ENCODE measurements around the gene SLC25A36. TPM values are rescaled to one million over a fixed set of nuclear protein-coding genes. Genes with fewer than 3 reads are reported as not detected.

SLC25A36 gene, protein sequence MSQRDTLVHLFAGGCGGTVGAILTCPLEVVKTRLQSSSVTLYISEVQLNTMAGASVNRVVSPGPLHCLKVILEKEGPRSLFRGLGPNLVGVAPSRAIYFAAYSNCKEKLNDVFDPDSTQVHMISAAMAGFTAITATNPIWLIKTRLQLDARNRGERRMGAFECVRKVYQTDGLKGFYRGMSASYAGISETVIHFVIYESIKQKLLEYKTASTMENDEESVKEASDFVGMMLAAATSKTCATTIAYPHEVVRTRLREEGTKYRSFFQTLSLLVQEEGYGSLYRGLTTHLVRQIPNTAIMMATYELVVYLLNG
- total RNA-seq (ENCODE audit: unreplicated experiment): 80.7 TPM
- long read RNA-seq, transcript SLC25A36-201 (7 exons, 1,301 nt): major isoform, 5 of 21 reads
- long read RNA-seq, partial matches to known transcripts: 4 of 21 reads
- long read RNA-seq, other reads (novel, unspliced or antisense): 6 of 21 reads

DNA sequence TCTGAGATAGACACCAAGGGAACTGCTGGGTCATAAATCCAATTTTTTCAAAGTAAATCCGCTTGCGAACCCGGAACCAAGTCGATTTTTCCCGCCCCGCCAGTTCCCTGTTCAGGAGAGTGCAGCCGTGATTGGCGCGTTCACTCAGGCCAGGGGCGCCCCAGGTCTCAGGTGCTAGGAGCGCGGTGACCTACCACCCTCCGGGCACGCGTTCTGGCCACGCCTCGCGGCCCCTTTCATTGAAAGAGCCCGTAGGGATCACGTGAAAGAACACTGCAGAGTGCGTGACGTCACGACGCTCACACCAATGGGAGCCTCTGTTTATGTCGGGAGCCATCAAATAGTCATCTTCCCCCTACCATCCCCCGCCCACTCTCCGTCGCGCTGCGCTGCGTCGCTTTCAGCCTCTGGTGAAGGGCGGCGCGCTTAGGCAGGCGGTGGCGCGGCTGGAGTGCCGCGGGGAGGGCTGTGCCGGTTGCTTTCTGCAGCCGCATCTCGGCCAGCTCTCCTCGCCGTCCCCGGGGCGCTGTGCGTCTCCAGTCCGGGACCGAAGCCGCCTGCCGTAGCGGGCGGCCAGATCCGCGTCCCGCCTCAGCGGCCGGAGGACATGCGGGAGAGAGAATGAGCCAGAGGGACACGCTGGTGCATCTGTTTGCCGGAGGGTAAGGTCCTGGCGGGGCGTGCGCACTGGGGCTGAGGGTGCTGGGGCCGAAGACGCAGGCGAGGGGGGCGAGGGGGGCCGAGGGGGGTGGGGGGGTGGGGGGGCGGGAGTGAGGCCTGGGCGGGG is at the start of gene SLC25A36:
Gene SLC25A36 (plus strand): TSS at position 403 of the 787 bp plus-strand sequence. CDS start 219 bp downstream, at position 622.
- peak within 1 kb of the TSS; percentile 96 for H3K4me3 Mint-ChIP-seq (ENCODE audit: unreplicated experiment)
- TF ChIP-seq, protein P1, sequence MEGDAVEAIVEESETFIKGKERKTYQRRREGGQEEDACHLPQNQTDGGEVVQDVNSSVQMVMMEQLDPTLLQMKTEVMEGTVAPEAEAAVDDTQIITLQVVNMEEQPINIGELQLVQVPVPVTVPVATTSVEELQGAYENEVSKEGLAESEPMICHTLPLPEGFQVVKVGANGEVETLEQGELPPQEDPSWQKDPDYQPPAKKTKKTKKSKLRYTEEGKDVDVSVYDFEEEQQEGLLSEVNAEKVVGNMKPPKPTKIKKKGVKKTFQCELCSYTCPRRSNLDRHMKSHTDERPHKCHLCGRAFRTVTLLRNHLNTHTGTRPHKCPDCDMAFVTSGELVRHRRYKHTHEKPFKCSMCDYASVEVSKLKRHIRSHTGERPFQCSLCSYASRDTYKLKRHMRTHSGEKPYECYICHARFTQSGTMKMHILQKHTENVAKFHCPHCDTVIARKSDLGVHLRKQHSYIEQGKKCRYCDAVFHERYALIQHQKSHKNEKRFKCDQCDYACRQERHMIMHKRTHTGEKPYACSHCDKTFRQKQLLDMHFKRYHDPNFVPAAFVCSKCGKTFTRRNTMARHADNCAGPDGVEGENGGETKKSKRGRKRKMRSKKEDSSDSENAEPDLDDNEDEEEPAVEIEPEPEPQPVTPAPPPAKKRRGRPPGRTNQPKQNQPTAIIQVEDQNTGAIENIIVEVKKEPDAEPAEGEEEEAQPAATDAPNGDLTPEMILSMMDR (IDR thresholded peaks at IDR 0.05; ENCODE audit: unreplicated experiment): no peak
- H3K27ac Mint-ChIP-seq (ENCODE audit: unreplicated experiment): peak within 1 kb of the TSS; percentile 94
- no peaks in the 10 kb centered on the region for H3K36me3 Mint-ChIP-seq (ENCODE audit: low read depth, unreplicated experiment)
- DNase-seq (ENCODE audit: low spot score): peak; percentile 89
- H3K4me1 Mint-ChIP-seq (ENCODE audit: unreplicated experiment): peaks cover 17% of the 10 kb centered on the region
- peaks cover 1% of the 10 kb centered on the region for H3K27me3 Mint-ChIP-seq (ENCODE audit: unreplicated experiment)
- no peaks in the 10 kb centered on the region for H3K9me3 Mint-ChIP-seq (ENCODE audit: unreplicated experiment)

DNA sequence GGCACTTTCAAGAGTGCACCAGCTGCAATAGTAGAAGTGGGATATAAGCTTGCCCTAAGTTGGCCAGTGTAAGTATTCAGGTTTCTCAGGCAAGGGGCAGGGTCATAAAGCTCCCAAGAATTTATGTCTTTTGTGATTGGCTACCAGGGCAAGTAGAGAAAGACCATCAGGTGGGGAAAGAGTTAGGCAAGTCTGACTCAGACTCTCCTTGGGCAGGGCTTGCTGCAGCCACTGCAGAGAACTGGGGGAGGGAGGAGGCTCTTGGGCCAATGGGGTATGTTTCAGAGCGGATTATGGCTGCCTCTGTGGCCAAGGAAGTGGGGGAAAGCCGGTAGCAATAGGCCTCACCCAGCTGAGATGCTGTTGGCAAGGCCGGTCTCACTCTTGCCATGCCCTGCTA is 44.6 kb upstream of the SLC25A36 start:
- no peak for DNase-seq (ENCODE audit: low spot score)
- Mint-ChIP-seq H3K27ac (ENCODE audit: unreplicated experiment) (no peak overlapping the region), H3K4me1 (ENCODE audit: unreplicated experiment) (peaks cover 6% of the 10 kb centered on the region), H3K4me3 (ENCODE audit: unreplicated experiment) (no peak overlapping the region), H3K36me3 (ENCODE audit: low read depth, unreplicated experiment) (no peaks in the 10 kb centered on the region), H3K27me3 (ENCODE audit: unreplicated experiment) (no peaks in the 10 kb centered on the region), H3K9me3 (ENCODE audit: unreplicated experiment) (no peaks in the 10 kb centered on the region)
- TF ChIP-seq, protein P1 (IDR thresholded peaks at IDR 0.05; ENCODE audit: unreplicated experiment): no peak

DNA sequence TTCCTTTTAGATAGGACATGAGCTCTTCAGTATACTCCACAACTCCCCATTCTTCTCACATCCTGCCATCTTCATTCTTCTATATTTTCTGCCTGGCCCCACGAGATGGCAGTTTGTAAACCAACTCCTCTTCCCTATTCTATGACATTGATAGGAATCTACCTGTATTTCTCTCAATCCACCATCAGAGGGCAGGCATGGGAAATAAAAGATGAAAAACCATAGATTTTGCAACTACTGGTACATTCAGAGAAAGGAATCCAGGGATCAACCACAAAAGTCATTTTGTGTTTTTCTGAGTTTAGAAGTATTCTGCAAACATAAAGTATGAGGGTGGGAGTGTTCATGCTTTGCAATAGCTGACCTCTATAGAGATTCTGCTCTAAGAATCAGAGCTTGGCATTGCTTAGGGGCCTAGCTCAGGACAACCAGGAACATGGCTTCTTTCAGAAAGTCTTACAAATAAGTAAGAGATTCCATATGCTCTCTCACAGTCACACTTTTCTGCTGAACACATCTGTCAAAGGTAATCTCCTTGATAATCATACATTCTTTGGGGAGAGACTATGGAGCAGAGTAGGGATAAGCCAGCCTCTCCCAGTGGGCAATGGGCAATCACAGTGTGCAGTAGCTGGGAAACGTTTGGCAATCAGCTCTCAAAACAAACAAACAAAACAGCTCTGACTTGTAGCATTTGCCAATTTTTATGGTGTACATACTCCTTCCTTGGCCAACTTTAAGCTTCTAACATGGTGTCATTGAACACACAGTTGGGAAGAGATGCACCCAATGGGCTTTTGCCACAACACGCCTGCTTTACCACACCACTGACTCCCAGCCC is 43.1 kb upstream of the SLC25A36 start:
- peak; percentile 16 for DNase-seq (ENCODE audit: low spot score)
- Mint-ChIP-seq H3K9me3 (ENCODE audit: unreplicated experiment) (no peaks in the 10 kb centered on the region), H3K27ac (ENCODE audit: unreplicated experiment) (no peak overlapping the region), H3K36me3 (ENCODE audit: low read depth, unreplicated experiment) (no peaks in the 10 kb centered on the region), H3K4me3 (ENCODE audit: unreplicated experiment) (no peak overlapping the region), H3K4me1 (ENCODE audit: unreplicated experiment) (peaks cover 6% of the 10 kb centered on the region), H3K27me3 (ENCODE audit: unreplicated experiment) (no peaks in the 10 kb centered on the region)
- TF ChIP-seq, protein P1 (IDR thresholded peaks at IDR 0.05; ENCODE audit: unreplicated experiment): peak; percentile 54

DNA sequence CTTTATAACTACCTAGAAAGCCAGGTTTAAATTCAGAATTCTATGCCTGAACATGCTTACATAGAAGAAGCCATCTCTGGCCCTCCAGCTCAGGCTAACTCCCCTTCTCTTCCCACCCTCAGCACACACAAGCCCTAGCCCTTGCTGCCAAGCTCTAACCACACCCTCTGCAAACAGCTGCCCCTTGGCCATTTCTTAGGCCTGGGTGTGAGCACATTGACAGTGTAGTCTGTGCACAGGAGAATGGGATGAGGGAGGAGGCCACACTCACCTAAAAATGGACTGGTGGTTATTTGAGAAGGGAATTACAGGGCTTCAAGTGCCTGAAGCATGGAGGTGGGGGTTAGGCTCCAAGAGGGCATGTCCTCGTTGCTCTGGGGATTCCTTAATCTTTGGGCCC is 42.3 kb upstream of the SLC25A36 start:
- no peaks in the 10 kb centered on the region for H3K36me3 Mint-ChIP-seq (ENCODE audit: low read depth, unreplicated experiment)
- H3K9me3 Mint-ChIP-seq (ENCODE audit: unreplicated experiment): no peaks in the 10 kb centered on the region
- no peak overlapping the region for H3K4me3 Mint-ChIP-seq (ENCODE audit: unreplicated experiment)
- peaks cover 1% of the 10 kb centered on the region for H3K4me1 Mint-ChIP-seq (ENCODE audit: unreplicated experiment)
- H3K27me3 Mint-ChIP-seq (ENCODE audit: unreplicated experiment): no peaks in the 10 kb centered on the region
- no peak overlapping the region for H3K27ac Mint-ChIP-seq (ENCODE audit: unreplicated experiment)
- DNase-seq (ENCODE audit: low spot score): no peak
- TF ChIP-seq, protein P1 (IDR thresholded peaks at IDR 0.05; ENCODE audit: unreplicated experiment): no peak
